ENCODE measurements around the gene PEX11G. TPM values are rescaled to one million over a fixed set of nuclear protein-coding genes. Genes with fewer than 3 reads are reported as not detected.

Gene PEX11G
- total and polyA plus RNA-seq, 2 donors (not counting 3 experiments of a cell fraction or from before 2014, with no cell fraction given) = 1.3 to 1.9 TPM

GRCh38 chr19:7444042-7444441 lies 44.8 kb downstream of the PEX11G start:
- no peak for FAIRE-seq
- Histone ChIP-seq H3K4me2 (ENCODE audit: insufficient read depth, low read length) (no peak overlapping the region), H3K27me3 (ENCODE audit: control insufficient read depth in 2 of 2, insufficient read depth in 2 of 2, low read length in 2 of 2) (no peaks in the 10 kb centered on the region), H4K20me1 (replicated peaks; ENCODE audit: control insufficient read depth, extremely low read depth, insufficient read depth, low read length) (no peaks in the 10 kb centered on the region), H2AFZ (ENCODE audit: low read depth, low read length) (no peak overlapping the region), H3K36me3 (ENCODE audit: control insufficient read depth in 2 of 2, extremely low read depth in 1 of 2, insufficient read depth in 2 of 2, low read length in 2 of 2) (peaks cover 0 to 27% of the 10 kb centered on the region in 2 experiments), H3K9ac (replicated peaks; ENCODE audit: extremely low read depth, insufficient read depth, low read length) (no peak overlapping the region), H3K79me2 (ENCODE audit: control insufficient read depth, insufficient read depth, low read length) (no peaks in the 10 kb centered on the region), H3K27ac (ENCODE audit: insufficient read depth, low read depth, low read length) (no peak overlapping the region), H3K4me1 (ENCODE audit: control insufficient read depth, extremely low read depth, insufficient read depth, low read length) (no peaks in the 10 kb centered on the region), H3K9me1 (replicated peaks; ENCODE audit: control insufficient read depth, extremely low read depth, insufficient read depth, low read length) (no peaks in the 10 kb centered on the region), H3K9me3 (replicated peaks; ENCODE audit: control insufficient read depth, insufficient read depth, low read length) (no peaks in the 10 kb centered on the region), H3K4me3 (replicated peaks in 1 of 3; ENCODE audit: insufficient read depth in 1 of 3, low read depth in 1 of 3, low read length in 3 of 3) (no peak overlapping the region)
- dilution Hi-C loops (cut with MboI; ENCODE audit: extremely low pct_ligation_motif_present, low sequenced_read_pairs) (no loop called here), intact Hi-C loops (cut with micrococcal nuclease) (no loop called here)
- no TSS peak for BruUV-seq (replicated peaks)
- ChIA-PET POLR2A (no interaction called here), CTCF (no interaction called here)
- TF ChIP-seq GATA2 (IDR thresholded peaks at IDR 0.05; ENCODE audit: insufficient read depth, insufficient read length, low read depth, low read length) = no peak
- TF ChIP-seq MAX (IDR thresholded peaks at IDR 0.05; ENCODE audit: insufficient read depth, insufficient read length) = no peak
- no peak for TF ChIP-seq MYC (IDR thresholded peaks at IDR 0.05; ENCODE audit: low read depth, low read length)
- no peak for TF ChIP-seq JUN (IDR thresholded peaks at IDR 0.05; ENCODE audit: borderline replicate concordance, insufficient read depth, insufficient read length, low read depth)
- TF ChIP-seq EZH2 (IDR thresholded peaks at IDR 0.05; ENCODE audit: borderline replicate concordance, low read depth, low read length, severe bottlenecking) = no peak
- TF ChIP-seq POLR2A (IDR thresholded peaks at IDR 0.05; ENCODE audit: low read depth, low read length) = no peak
- no peak for TF ChIP-seq FOS (IDR thresholded peaks at IDR 0.05; ENCODE audit: borderline replicate concordance, insufficient read depth, low read length)
- no peak for TF ChIP-seq POLR2AphosphoS5 (IDR thresholded peaks at IDR 0.05; ENCODE audit: insufficient read depth, low read depth, low read length)
- TF ChIP-seq CTCF (IDR thresholded peaks at IDR 0.05; ENCODE audit: extremely low read depth in 1 of 2, insufficient read depth in 1 of 2, low read depth in 1 of 2, low read length in 2 of 2) = no peak
- DNase-seq (ENCODE audit: low read depth, low spot score) = no peak
